GM12878 (cell line): ENCODE data around the gene SLC39A2. TPM values are rescaled to one million over a fixed set of nuclear protein-coding genes. Genes with fewer than 3 reads are reported as not detected.

Experiments used
- ATAC-seq: fragments of 200-7000 bp; cut with Tn5 transposase; 3 replicates; pipeline ENCODE4 v1.9.1; 2020; ENCODE audit warnings: mild to moderate bottlenecking, moderate library complexity
- BruUV-seq: library from RNA; stranded (reverse); fragments of 400-500 nt; replicated peaks from 2 replicates; lab custom pipeline; 2021; lab: Mats Ljungman, UMichigan
- CTCF ChIA-PET: fragments of 300-600 bp; sonication (Branson Sonifier 250); formaldehyde crosslinking; extraction: SDS; loops from one replicate; lab custom pipeline; 2021; ENCODE audit warnings: inconsistent platforms; lab: Yijun Ruan, JAX
- POLR2A ChIA-PET: fragments of 350-600 bp; formaldehyde crosslinking; extraction: SDS; loops from one replicate; lab custom pipeline; 2021; ENCODE audit warnings: inconsistent platforms; lab: Charles Lee
- RAD21 ChIA-PET: fragments of 300-600 bp; sonication (Branson Sonifier 250); formaldehyde crosslinking; loops from one replicate; lab custom pipeline; 2023; ENCODE audit warnings: antibody characterized with exemption; ENCODE audit not compliant: unreplicated experiment; lab: Charles Lee
- SMC1A ChIA-PET: fragments of 300-600 bp; sonication (Branson Sonifier 250); formaldehyde crosslinking; loops from one replicate; lab custom pipeline; 2023; ENCODE audit not compliant: unreplicated experiment, uncharacterized antibody; lab: Charles Lee
- DNase-seq: peaks from one replicate; pipeline ENCODE4 v3.0.0-alpha.2; 2011; ENCODE audit warnings: low read depth, low spot score
- FAIRE-seq: peaks from 3 replicates; lab custom pipeline; 2011; peaks lifted over from hg19 to GRCh38; lab: Jason Lieb, UNC
- H2AFZ ChIP-seq: 2 replicates; pipeline ENCODE4 v1.6.0; 2011; ENCODE audit warnings: low read depth, low read length, control low read depth; ENCODE audit not compliant: control insufficient read depth
- H3K27ac ChIP-seq: 2 replicates; pipeline ENCODE4 v1.5.1; 2011; ENCODE audit warnings: control low read depth; ENCODE audit not compliant: control insufficient read depth, insufficient read depth
- H3K27me3 ChIP-seq, 2 experiments: replicated peaks in 1 of 2; 2 replicates each; pipeline versions ENCODE4 v1.6.0 to v1.6.1; 2011; ENCODE audit warnings: low read length in 1 of 2; ENCODE audit not compliant: control insufficient read depth in 2 of 2, insufficient read depth in 2 of 2
- H3K36me3 ChIP-seq, 2 experiments: 2 replicates each; pipeline ENCODE4 v1.5.1; 2011; ENCODE audit warnings: low read length in 1 of 2; ENCODE audit not compliant: control insufficient read depth in 2 of 2, insufficient read depth in 2 of 2
- H3K4me1 ChIP-seq: 2 replicates; pipeline ENCODE4 v1.6.1; 2011; ENCODE audit warnings: mild to moderate bottlenecking, low read length, moderate library complexity, mixed read lengths; ENCODE audit not compliant: control insufficient read depth, insufficient read depth
- H3K4me2 ChIP-seq: 2 replicates; pipeline ENCODE4 v1.6.0; 2011; ENCODE audit warnings: control low read depth; ENCODE audit not compliant: control insufficient read depth, insufficient read depth
- H3K4me3 ChIP-seq: fragments of 200-600 bp; sonication (generic); 2 replicates; pipeline ENCODE4 v1.5.1; 2016
- H3K79me2 ChIP-seq: 2 replicates; pipeline ENCODE4 v1.6.0; 2011; ENCODE audit warnings: low read length; ENCODE audit not compliant: control insufficient read depth, insufficient read depth
- H3K9ac ChIP-seq: 2 replicates; pipeline ENCODE4 v1.8.0; 2011; ENCODE audit warnings: low read length, control low read depth, mixed read lengths; ENCODE audit not compliant: control insufficient read depth, insufficient read depth
- H3K9me3 ChIP-seq: replicated peaks from 3 replicates; pipeline ENCODE4 v1.5.1; 2011; ENCODE audit warnings: mild to moderate bottlenecking, low read length; ENCODE audit not compliant: control insufficient read depth, insufficient read depth
- H4K20me1 ChIP-seq: 2 replicates; pipeline ENCODE4 v1.6.0; 2011; ENCODE audit not compliant: control insufficient read depth, insufficient read depth
- ATF7 ChIP-seq: fragments of 450-650 bp; IDR thresholded peaks from 2 replicates; pipeline ENCODE4 v1.6.1; 2016; ENCODE audit warnings: low read depth, mild to moderate bottlenecking
- BCLAF1 ChIP-seq: fragments of 450-650 bp; IDR thresholded peaks from 2 replicates; pipeline ENCODE4 v1.6.1; 2017; ENCODE audit warnings: antibody characterized with exemption, mild to moderate bottlenecking, moderate library complexity
- CREM ChIP-seq: IDR thresholded peaks from 2 replicates; pipeline ENCODE4 v1.6.1; 2014; ENCODE audit warnings: antibody characterized with exemption, low read depth
- DPF2 ChIP-seq: fragments of 450-650 bp; IDR thresholded peaks from 2 replicates; pipeline ENCODE4 v1.6.1; 2017; ENCODE audit warnings: mild to moderate bottlenecking
- EGR1 ChIP-seq, 2 experiments: IDR thresholded peaks; 1 replicate in 1 of 2; 2 replicates in 1 of 2; pipeline ENCODE4 v1.6.1; 2011 to 2012; ENCODE audit warnings: low read depth in 2 of 2, low read length in 2 of 2, borderline replicate concordance in 1 of 2, mild to moderate bottlenecking in 1 of 2, moderate library complexity in 1 of 2
- FOS ChIP-seq: IDR thresholded peaks from 3 replicates; pipeline ENCODE4 v1.6.1; 2011; ENCODE audit warnings: borderline replicate concordance; ENCODE audit not compliant: insufficient read length; ENCODE audit errors: extremely low read depth
- IKZF2 ChIP-seq, 2 experiments: fragments of 450-650 bp; IDR thresholded peaks; 2 replicates each; pipeline ENCODE4 v1.6.1; 2017; ENCODE audit warnings: mild to moderate bottlenecking in 2 of 2, moderate library complexity in 2 of 2
- IRF4 ChIP-seq: IDR thresholded peaks from 2 replicates; pipeline ENCODE4 v1.6.1; 2011; ENCODE audit warnings: low read depth, low read length
- KDM1A ChIP-seq: fragments of 200-600 bp; sonication (generic); IDR thresholded peaks from 2 replicates; pipeline ENCODE4 v1.6.1; 2016; ENCODE audit warnings: borderline replicate concordance
- NFYB ChIP-seq: IDR thresholded peaks from 2 replicates; pipeline ENCODE4 v1.6.1; 2011; ENCODE audit warnings: low read depth, mild to moderate bottlenecking, low read length, improper control_type of control experiment, moderate library complexity; ENCODE audit not compliant: insufficient read depth
- RELA ChIP-seq: fragments of 450-650 bp; IDR thresholded peaks from 2 replicates; pipeline ENCODE4 v1.8.0; 2014; ENCODE audit warnings: borderline replicate concordance; ENCODE audit not compliant: partially characterized antibody
- RELB ChIP-seq: fragments of 450-650 bp; IDR thresholded peaks from 2 replicates; pipeline ENCODE4 v1.6.1; 2017; ENCODE audit warnings: low read depth, mild to moderate bottlenecking, moderate library complexity
- SIN3A ChIP-seq: IDR thresholded peaks from 2 replicates; pipeline ENCODE4 v1.6.1; 2012; ENCODE audit warnings: low read depth, low read length, improper control_type of control experiment
- SUZ12 ChIP-seq: fragments of 200-600 bp; sonication (generic); IDR thresholded peaks from one replicate; pipeline ENCODE4 v1.6.1; 2018; ENCODE audit warnings: antibody characterized with exemption, mild to moderate bottlenecking; ENCODE audit not compliant: unreplicated experiment
- USF1 ChIP-seq: IDR thresholded peaks from 2 replicates; pipeline ENCODE4 v1.6.1; 2011; ENCODE audit warnings: borderline replicate concordance, low read depth, mild to moderate bottlenecking, moderate library complexity, mixed read lengths, low read length; ENCODE audit not compliant: insufficient read depth; ENCODE audit errors: extremely low read length
- WGBS: methylation state at CpG from one replicate; pipeline ENCODE4 v1.1.6; 2016; ENCODE audit warnings: low lambda C conversion rate; ENCODE audit not compliant: insufficient replicate concordance, insufficient coverage; ENCODE audit errors: missing lambda C conversion rate; 5-methylcytosine and 5-hydroxymethylcytosine counted together
- in situ Hi-C: fragments of 300-500 bp; cut with MboI; formaldehyde crosslinking; loops from 9 replicates; pipeline ENCODE4 v1.14.3; 2018; ENCODE audit warnings: mixed read lengths
- intact Hi-C: fragments of 100-400 bp; cut with micrococcal nuclease; formaldehyde crosslinking; loops from one replicate; pipeline ENCODE4 v1.14.2; 2022; ENCODE audit not compliant: unreplicated experiment
- polyA plus RNA-seq, 11 experiments: library from polyadenylated mRNA; depleted of rRNA in 4 of 11; unstranded in 6 of 11; stranded (reverse) in 5 of 11; fragments of >200 nt; fragmentation: Nextera tagmentation in 4 of 11; fragmentation: Illumina TruSeq in 1 of 11; extraction: Ambion mirVana in 4 of 11; extraction: Trizol in 1 of 11; gene quantifications; 1 replicate in 1 of 11; 2 replicates in 10 of 11; pipeline versions ENCODE4 v1.2.1 to v1.2.3, GENCODE V29; 2011 to 2016; ENCODE audit warnings: inconsistent platforms in 2 of 11, missing spikeins in 2 of 11, low read depth in 1 of 11
- total RNA-seq, 4 experiments: library from RNA; depleted of rRNA in 3 of 4; stranded (reverse); fragments of >200 nt in 3 of 4; fragmentation: Illumina TruSeq in 1 of 4; extraction: Trizol in 1 of 4; gene quantifications; 2 replicates each; pipeline versions ENCODE4 v1.2.1 to v1.2.3, GENCODE V29; 2013 to 2021

Gene SLC39A2
- total and polyA plus RNA-seq, 10 of the 15 experiments (the other 5 are each of a cell fraction or from before 2014, with no cell fraction given), result 0.06 to 0.14 (median 0.11) TPM; not detected in 6

GRCh38 chr14:20982646-20983369, 16.3 kb upstream of the SLC39A2 start:
- intact Hi-C loops (no loop called here), in situ Hi-C loops (no loop called here)
- DNase-seq (no peak), FAIRE-seq (no peak), ATAC-seq (no peak)
- Histone ChIP-seq H3K9ac (no peak overlapping the region), H2AFZ (no peak overlapping the region), H3K36me3 (no peaks in the 10 kb centered on the region), H4K20me1 (no peaks in the 10 kb centered on the region), H3K27me3 (no peaks in the 10 kb centered on the region), H3K4me1 (no peaks in the 10 kb centered on the region), H3K27ac (no peak overlapping the region), H3K4me3 (no peak overlapping the region), H3K9me3 (no peaks in the 10 kb centered on the region), H3K79me2 (no peaks in the 10 kb centered on the region), H3K4me2 (no peak overlapping the region)
- CTCF ChIA-PET, result interaction anchor here (0.7 to 1.8 kb wide), 3 partner anchors 12 to 133 kb away, joined by 3 to 13 read pairs (median 3); no protein-coding TSS in a partner anchor
- SMC1A ChIA-PET, result no interaction called here
- whole genome bisulfite sequencing, result 50% methylated on average over 2 of the region's 2 CpGs
- POLR2A ChIA-PET, result no interaction called here
- no TSS peak for BruUV-seq
- RAD21 ChIA-PET, result interaction anchor here (1.3 kb wide), 1 partner anchor 23 kb away, joined by 3 read pairs; no protein-coding TSS in a partner anchor
- TF ChIP-seq NFYB (no peak), DPF2 (no peak), CREM (no peak), IRF4 (no peak), RELB (no peak), EGR1 (IDR thresholded peaks at IDR 0.05; ENCODE audit: borderline replicate concordance in 1 of 2, low read depth in 2 of 2, low read length in 2 of 2) (no peak), RELA (no peak), USF1 (no peak), SIN3A (no peak), BCLAF1 (no peak), SUZ12 (no peak), FOS (no peak), IKZF2 (IDR thresholded peaks at IDR 0.05) (no peak), ATF7 (no peak), KDM1A (no peak)
